Uterus (tissue), 4 donors: ENCODE measurements around the gene COL25A1. TPM values are rescaled to one million over a fixed set of nuclear protein-coding genes. Genes with fewer than 3 reads are reported as not detected.

ENCODE experiments used
- DNase-seq, 2 donors: peaks; one replicate each; pipeline ENCODE4 v3.0.0-alpha.2; 2019 to 2020
- H3K27ac ChIP-seq, 2 donors: fragments of 200-600 bp; sonication (generic); 1 replicate in 1 of 2; 2 replicates in 1 of 2; pipeline ENCODE4 v1.5.1; 2016 to 2018
- H3K27me3 ChIP-seq, 2 donors: fragments of 200-600 bp; sonication (generic); one replicate each; pipeline ENCODE4 v1.5.1; 2018 to 2019; ENCODE audit warnings: control low read depth in 1 of 2
- H3K36me3 ChIP-seq, 2 donors: fragments of 200-600 bp; sonication (generic); one replicate each; pipeline ENCODE4 v1.5.1; 2019; ENCODE audit warnings: control low read depth in 1 of 2
- H3K4me1 ChIP-seq, 2 donors: fragments of 200-600 bp; sonication (generic); one replicate each; pipeline ENCODE4 v1.5.1; 2018 to 2019; ENCODE audit warnings: control low read depth in 1 of 2
- H3K4me3 ChIP-seq, 2 donors: fragments of 200-600 bp; sonication (generic); 1 replicate in 1 of 2; 2 replicates in 1 of 2; pipeline ENCODE4 v1.5.1; 2018 to 2019; ENCODE audit warnings: mild to moderate bottlenecking in 1 of 2
- H3K9me3 ChIP-seq, 2 donors: fragments of 200-600 bp; sonication (generic); one replicate each; pipeline ENCODE4 v1.5.1; 2019; ENCODE audit warnings: control low read depth in 1 of 2
- CTCF ChIP-seq, 4 experiments: fragments of 200-600 bp in 2 of 4; fragments of 450-650 bp in 2 of 4; sonication (generic) in 2 of 4; IDR thresholded peaks; one replicate each; pipeline ENCODE4 v1.5.1; 2016 to 2019; ENCODE audit warnings: antibody characterized with exemption in 4 of 4, mild to moderate bottlenecking in 2 of 4, moderate library complexity in 1 of 4
- POLR2A ChIP-seq, 2 donors: fragments of 450-650 bp; IDR thresholded peaks; one replicate each; pipeline ENCODE4 v1.6.1; 2016; ENCODE audit warnings: antibody characterized with exemption in 2 of 2, mild to moderate bottlenecking in 1 of 2, moderate library complexity in 1 of 2
- intact Hi-C: fragments of 100-400 bp; cut with DNase I; formaldehyde crosslinking; loops from one replicate; pipeline ENCODE4 v1.15.1; 2023; ENCODE audit warnings: low total_unique reads
- total RNA-seq, 4 donors: library from RNA; depleted of rRNA in 3 of 4; stranded (reverse); fragments of >200 nt in 3 of 4; gene quantifications; one replicate each; pipeline versions ENCODE4 v1.1.0 to v1.2.4, GENCODE V29; 2014 to 2023
- donor health status: DM: yes; HTN: yes; CAD: no.

Gene COL25A1
- total RNA-seq, 4 donors from 2014 or later = 0.26 to 41.1 (median 1.8) TPM; not detected in 1

- no peaks in the 10 kb centered on the region for H3K36me3 ChIP-seq
- TF ChIP-seq POLR2A (IDR thresholded peaks at IDR 0.05) (no peak), CTCF (IDR thresholded peaks at IDR 0.05) (no peak)
- no peaks in the 10 kb centered on the region for H3K9me3 ChIP-seq
- no peak for DNase-seq
- H3K27me3 ChIP-seq = no peaks in the 10 kb centered on the region
- intact Hi-C loops = no loop called here
- H3K4me3 ChIP-seq = no peak overlapping the region
- no peak overlapping the region for H3K27ac ChIP-seq
- H3K4me1 ChIP-seq = no peaks in the 10 kb centered on the region
Observed at GRCh38 chr4:108787724-108788123, 514.7 kb downstream of the COL25A1 start.

GRCh38 chr4:108787106-108787505 is 515.4 kb downstream of the COL25A1 start:
- H3K4me3 ChIP-seq = no peak overlapping the region
- DNase-seq = no peak
- TF ChIP-seq POLR2A (IDR thresholded peaks at IDR 0.05) = no peak
- no peak for TF ChIP-seq CTCF (IDR thresholded peaks at IDR 0.05)
- H3K27me3 ChIP-seq = no peaks in the 10 kb centered on the region
- no peaks in the 10 kb centered on the region for H3K9me3 ChIP-seq
- no peak overlapping the region for H3K27ac ChIP-seq
- intact Hi-C loops = no loop called here
- no peaks in the 10 kb centered on the region for H3K4me1 ChIP-seq
- H3K36me3 ChIP-seq = no peaks in the 10 kb centered on the region

GRCh38 chr4:108786351-108786750 is 516.1 kb downstream of the COL25A1 start:
- no peaks in the 10 kb centered on the region for H3K9me3 ChIP-seq
- H3K4me1 ChIP-seq = no peaks in the 10 kb centered on the region
- no peak overlapping the region for H3K27ac ChIP-seq
- intact Hi-C loops = no loop called here
- H3K4me3 ChIP-seq = no peak overlapping the region
- TF ChIP-seq CTCF (IDR thresholded peaks at IDR 0.05) (no peak), POLR2A (IDR thresholded peaks at IDR 0.05) (no peak)
- no peaks in the 10 kb centered on the region for H3K36me3 ChIP-seq
- H3K27me3 ChIP-seq = no peaks in the 10 kb centered on the region
- DNase-seq = no peak

GRCh38 chr4:108783665-108784463 is 518.6 kb downstream of the COL25A1 start:
- Histone ChIP-seq H3K36me3 (no peaks in the 10 kb centered on the region), H3K27ac (no peak overlapping the region), H3K4me3 (no peak overlapping the region), H3K9me3 (no peaks in the 10 kb centered on the region), H3K27me3 (no peaks in the 10 kb centered on the region), H3K4me1 (no peaks in the 10 kb centered on the region)
- no peak for DNase-seq
- intact Hi-C loops = no loop called here
- TF ChIP-seq POLR2A (IDR thresholded peaks at IDR 0.05) (no peak), CTCF (IDR thresholded peaks at IDR 0.05) (no peak)

GRCh38 chr4:108779958-108780357 is 522.5 kb downstream of the COL25A1 start:
- DNase-seq = no peak
- TF ChIP-seq POLR2A (IDR thresholded peaks at IDR 0.05) (no peak), CTCF (IDR thresholded peaks at IDR 0.05) (no peak)
- Histone ChIP-seq H3K36me3 (no peaks in the 10 kb centered on the region), H3K4me3 (no peak overlapping the region), H3K9me3 (no peaks in the 10 kb centered on the region), H3K27ac (no peak overlapping the region), H3K27me3 (no peaks in the 10 kb centered on the region), H3K4me1 (no peaks in the 10 kb centered on the region)
- intact Hi-C loops = no loop called here
